Measurements from ENCODE around the gene SCD5. TPM values are rescaled to one million over a fixed set of nuclear protein-coding genes. Genes with fewer than 3 reads are reported as not detected.
A peak's percentile ranks its signal among the peaks of the same experiment; 100 is the strongest.

The SCD5 gene
- total RNA-seq, 1 donor, result 6.9 TPM

DNA sequence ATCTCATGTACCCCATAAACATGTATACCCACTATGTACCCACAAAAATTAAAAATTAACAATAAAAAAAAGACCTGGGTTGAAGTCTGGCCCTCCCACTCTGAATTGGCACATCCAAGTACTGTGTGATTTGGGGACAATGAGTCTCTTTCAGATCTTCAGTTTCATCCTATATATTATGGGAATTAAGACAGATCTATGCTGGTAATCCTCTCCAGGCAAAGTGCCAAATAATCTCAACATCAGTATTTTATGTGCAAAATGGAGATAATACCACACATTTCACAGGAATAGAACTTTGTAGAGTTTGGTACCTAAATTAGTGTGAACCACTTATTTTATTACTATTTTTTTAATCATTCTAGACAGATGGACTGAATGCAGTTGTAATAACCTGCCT is 11.0 kb upstream of the SCD5 start:
- H3K4me3 ChIP-seq (ENCODE audit: low read depth, low read length), result no peak overlapping the region
- TF ChIP-seq CTCF (IDR thresholded peaks at IDR 0.05; ENCODE audit: insufficient read depth, low read depth, low read length), result no peak
- DNase-seq (ENCODE audit: low read depth), result no peak

DNA sequence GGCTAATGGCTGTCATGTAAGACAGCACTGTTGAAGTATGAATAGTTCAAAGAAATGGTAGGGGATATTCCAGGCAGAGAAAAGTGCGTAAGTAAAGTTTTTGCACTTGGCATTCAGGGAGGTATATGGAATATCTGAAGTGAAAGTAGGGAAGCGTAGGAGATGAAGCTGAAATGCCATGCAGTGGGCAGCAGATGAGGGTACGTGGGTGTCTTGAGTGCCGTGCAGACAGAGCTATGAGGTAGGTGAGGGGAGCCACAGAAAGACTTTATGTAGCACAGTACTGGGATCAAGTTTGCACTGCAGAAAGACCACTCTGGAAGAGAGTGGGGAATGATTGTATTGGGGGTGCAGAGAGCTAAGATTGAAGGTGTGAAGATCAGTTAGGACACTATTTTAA is 5.2 kb upstream of the SCD5 start:
- no peak for DNase-seq (ENCODE audit: low read depth)
- no peak overlapping the region for H3K4me3 ChIP-seq (ENCODE audit: low read depth, low read length)
- TF ChIP-seq CTCF (IDR thresholded peaks at IDR 0.05; ENCODE audit: insufficient read depth, low read depth, low read length), result no peak

DNA sequence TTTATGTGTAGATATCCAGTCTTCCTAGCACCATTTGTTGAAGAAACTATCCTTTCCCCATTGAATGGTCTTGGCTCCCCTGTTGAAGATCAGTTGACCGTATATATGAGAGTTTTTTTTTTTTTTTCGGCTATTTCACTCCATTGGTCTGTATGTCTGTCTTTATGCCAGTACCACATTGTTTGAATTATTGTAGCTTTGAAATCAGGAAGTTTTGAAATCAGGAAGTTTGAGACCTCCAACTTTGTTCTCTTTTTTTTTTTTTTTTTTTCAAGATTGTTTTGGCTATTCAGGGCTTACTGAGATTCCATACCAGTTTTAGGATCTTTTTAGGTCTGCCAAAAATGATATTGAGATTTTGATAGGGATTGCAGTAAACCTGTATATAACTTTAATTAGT is 4.3 kb upstream of the SCD5 start:
- H3K4me3 ChIP-seq (ENCODE audit: low read depth, low read length), result no peak overlapping the region
- TF ChIP-seq CTCF (IDR thresholded peaks at IDR 0.05; ENCODE audit: insufficient read depth, low read depth, low read length), result no peak
- no peak for DNase-seq (ENCODE audit: low read depth)

DNA sequence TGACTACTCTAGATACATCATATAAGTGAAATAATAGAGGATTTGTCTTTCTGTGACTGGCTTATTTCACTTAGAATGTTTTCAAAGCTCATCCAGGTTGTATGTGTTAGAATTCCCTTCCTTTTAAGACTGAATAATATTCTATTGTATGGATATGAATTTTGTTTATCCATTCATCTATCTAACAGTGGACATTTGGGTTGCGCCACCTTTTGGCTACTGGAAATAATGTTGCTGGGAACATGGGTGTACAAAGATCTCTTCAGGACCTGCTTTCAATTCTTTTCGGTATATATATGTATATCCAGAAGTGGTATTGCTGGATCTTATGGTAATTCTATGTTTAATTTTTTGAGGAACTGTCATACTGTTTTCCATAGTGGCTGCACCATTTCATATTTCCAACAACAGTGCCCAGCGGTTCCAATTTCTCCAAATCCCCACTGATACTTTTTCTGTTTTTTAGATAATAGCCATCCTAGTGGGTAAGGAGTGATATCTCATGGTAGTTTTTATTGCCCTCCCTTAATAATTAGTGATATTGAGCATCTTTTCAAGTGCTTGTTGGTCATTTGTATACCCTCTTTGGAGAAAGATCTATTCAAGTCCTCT is 3.4 kb upstream of the SCD5 start:
- peak; percentile 45 for TF ChIP-seq CTCF (IDR thresholded peaks at IDR 0.05; ENCODE audit: insufficient read depth, low read depth, low read length)
- H3K4me3 ChIP-seq (ENCODE audit: low read depth, low read length), result no peak overlapping the region
- DNase-seq (ENCODE audit: low read depth), result peak; percentile 43

- peak; percentile 16 for DNase-seq (ENCODE audit: low read depth)
- no peak for TF ChIP-seq CTCF (IDR thresholded peaks at IDR 0.05; ENCODE audit: insufficient read depth, low read depth, low read length)
Observed at GRCh38 chr4:82799006-82799881, 648 bp upstream of the SCD5 start.

DNA sequence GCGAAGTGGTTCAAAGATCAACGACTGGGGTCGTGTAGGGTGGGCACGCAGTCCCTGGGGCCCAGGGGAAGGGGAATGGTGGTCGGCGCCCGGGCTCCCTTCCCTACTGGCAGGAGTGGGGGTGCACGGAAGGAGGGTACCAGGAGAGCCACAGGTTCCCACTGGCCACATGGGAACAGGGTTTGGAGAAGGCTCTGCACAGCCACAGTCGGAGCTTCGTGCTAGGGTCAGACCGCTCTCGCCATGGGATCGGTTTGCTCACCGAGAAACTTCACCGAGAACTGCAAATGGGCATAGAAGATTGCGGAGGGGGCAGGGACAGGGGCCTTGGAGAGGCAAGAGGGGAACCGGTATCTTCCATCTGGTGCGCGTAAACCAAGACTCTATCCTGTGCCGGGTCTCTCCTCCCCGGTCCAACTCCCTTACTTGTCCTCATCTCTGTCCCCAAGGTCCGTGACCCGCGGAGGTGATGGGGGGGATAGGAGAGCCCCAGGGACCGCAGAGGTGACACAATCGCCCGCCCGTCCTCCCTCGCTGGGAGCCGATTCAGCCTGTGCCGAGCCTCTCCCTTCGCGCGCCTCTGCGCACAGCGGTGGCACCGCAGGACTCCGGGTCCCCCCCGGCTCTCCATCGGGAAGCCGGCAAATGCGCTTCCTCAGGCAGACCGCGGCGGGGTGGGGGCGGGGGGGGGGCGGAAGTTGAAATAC is 1.0 kb downstream of the SCD5 start:
- H3K4me3 ChIP-seq (ENCODE audit: low read depth, low read length), result peak overlapping the region; percentile 72
- peak; percentile 38 for DNase-seq (ENCODE audit: low read depth)
- no peak for TF ChIP-seq CTCF (IDR thresholded peaks at IDR 0.05; ENCODE audit: insufficient read depth, low read depth, low read length)

More at GRCh38 chr4:82799006-82799881, 648 bp upstream of the SCD5 start:
- peak overlapping the region; percentile 72 for H3K4me3 ChIP-seq (ENCODE audit: low read depth, low read length)

Data from fibroblast of villous mesenchyme (primary cell).